HG02981 (cell line): Measurements from ENCODE around the gene KDM4C.

Source experiments
- ATAC-seq: cut with Tn5 transposase; IDR thresholded peaks from one replicate; pipeline ENCODE4 v1.9.1; 2021; ENCODE audit warnings: mild to moderate bottlenecking, moderate library complexity; ENCODE audit not compliant: unreplicated experiment

KDM4C gene

GRCh38 chr9:7086389-7086788 lies 328.6 kb downstream of the KDM4C start:
- no peak for ATAC-seq

DNA sequence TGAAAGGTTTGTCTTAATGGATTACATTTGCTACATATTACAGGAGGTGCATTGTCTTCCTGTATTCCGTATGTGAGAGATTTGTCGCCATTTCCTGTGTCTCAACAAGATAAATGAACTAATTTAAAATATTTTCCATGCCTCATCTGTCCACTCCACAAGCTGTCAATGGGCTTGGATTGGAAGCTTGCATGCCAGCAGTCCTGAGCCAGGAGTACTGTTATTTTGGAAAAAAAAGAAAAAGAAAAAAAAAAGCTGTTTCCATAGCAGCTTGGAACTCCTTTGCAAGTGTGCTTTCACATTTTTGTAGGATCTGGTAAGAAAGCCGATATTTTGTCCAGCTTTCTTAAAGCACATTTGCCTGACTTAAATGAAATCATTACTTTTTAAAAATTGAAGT lies 330.8 kb downstream of the KDM4C start:
- ATAC-seq: no peak

GRCh38 chr9:7089406-7090193 lies 331.8 kb downstream of the KDM4C start:
- no peak for ATAC-seq

- ATAC-seq: no peak
These were observed 335.3 kb downstream of the KDM4C start for GRCh38 chr9:7093040-7093439.

DNA sequence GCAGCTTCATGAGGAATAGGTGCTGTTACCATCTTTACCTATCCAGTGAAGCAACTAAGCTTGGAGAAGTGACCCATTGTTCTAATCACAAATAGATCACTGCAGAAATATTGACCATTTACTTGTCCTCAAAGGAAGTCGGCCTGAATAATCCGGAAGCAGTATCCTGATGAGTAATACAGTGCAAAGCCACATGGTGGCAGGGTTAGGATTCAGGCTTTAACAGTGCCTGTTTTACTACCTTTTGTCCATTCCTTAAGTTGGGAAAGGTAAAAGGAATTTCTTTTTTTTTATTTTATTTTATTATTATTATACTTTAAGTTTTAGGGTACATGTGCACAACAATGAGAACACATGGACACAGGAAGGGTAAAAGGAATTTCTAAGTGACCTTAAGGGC lies 336.3 kb downstream of the KDM4C start:
- no peak for ATAC-seq

GRCh38 chr9:7094576-7094975 lies 336.8 kb downstream of the KDM4C start:
- ATAC-seq: peak; percentile 2

DNA sequence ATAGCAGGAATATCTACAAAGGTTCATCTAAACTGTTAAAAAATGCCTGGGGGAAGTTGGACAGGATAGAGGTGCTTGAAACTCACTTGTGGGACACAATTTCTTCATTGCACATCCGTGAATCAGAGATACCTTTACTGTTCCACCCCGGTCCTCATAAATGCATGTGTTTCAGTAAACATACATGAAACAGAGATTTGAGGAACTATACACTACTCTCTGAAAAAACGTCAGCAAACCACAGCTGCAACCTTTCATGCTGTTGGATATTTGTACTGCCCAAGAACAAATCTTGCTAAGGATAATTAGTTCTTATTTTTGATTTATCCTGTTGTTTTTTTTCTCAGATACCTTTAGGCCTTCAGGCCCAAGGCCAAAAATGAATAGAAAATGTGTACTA lies 337.3 kb downstream of the KDM4C start:
- peak; percentile 68 for ATAC-seq

GRCh38 chr9:7097040-7097715 lies 339.4 kb downstream of the KDM4C start:
- no peak for ATAC-seq

GRCh38 chr9:7097785-7098752 lies 340.3 kb downstream of the KDM4C start:
- no peak for ATAC-seq

DNA sequence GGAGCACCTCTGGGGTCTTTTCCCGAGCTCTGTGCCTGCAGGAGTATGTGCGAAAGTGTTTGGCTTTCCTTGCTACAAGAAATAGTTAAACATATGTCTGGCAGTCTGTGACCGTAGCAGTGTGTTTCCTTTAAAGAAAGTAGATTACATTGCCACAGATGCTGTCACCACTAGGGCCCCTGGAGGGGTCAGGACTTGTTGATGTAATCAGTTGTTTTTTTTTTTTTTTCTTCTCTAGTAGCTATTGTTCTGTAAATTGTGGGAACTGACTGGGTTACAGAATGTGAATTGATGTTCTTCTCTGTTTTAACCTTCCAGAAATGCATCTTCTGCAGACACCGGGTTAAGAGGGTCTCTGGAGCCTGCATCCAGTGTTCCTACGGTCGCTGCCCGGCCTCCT lies 345.6 kb downstream of the KDM4C start:
- ATAC-seq: no peak

GRCh38 chr9:7103771-7104170 lies 346.0 kb downstream of the KDM4C start:
- no peak for ATAC-seq

DNA sequence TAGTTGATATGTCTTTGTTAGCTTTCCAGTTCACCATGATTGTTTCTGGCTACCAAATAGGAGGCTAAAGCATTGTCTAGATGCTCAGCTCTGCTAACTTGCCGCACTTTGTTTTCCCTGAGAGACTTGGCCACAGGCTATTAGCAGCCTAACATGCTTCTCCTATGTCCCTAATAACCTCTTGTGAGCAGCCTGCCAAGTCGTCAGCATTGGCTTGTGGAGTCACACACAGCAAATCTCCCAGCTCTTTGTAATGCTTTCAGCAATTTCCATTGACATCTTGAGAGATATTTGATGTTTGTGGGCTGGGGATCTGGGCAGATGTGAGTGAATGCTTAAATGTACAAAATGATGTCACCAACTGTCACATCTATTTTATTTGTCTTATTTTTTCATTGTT lies 346.9 kb downstream of the KDM4C start:
- no peak for ATAC-seq

DNA sequence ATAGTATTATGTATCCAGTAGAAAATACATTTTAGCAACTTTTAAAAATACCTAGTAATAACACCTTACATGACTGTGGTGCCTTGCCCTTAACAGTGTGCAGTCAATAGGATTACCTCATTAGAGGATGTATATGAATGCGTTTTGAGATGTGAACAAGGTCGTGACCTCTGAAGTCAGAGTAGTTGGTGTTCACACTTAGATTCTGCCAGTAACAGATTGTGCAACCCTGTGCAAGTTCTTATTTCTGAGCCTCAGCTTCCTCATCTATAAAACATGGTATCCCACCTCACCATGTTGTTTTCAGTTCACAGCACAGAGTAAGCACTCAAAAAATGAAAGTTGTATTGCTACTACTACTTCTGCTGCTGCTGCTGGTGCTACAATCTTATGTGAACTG lies 347.3 kb downstream of the KDM4C start:
- no peak for ATAC-seq

DNA sequence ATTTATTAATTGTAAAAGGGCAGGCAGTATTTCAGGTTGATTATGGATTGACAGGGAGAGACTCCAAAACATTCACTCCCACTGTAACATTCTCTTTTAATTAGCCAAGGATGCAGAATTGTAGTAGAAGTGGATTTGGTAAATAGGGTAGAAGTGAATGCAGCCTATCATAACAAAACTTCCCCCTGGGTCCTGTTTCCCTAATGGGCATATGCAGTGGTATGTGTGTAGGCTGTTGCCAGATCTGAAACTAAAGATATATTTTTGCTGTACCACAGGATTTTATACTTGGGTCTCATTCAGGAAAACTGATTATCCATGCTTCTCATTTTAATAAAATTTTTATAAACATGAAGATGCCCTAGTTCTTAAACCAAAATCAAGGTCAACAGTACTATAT lies 351.2 kb downstream of the KDM4C start:
- no peak for ATAC-seq

DNA sequence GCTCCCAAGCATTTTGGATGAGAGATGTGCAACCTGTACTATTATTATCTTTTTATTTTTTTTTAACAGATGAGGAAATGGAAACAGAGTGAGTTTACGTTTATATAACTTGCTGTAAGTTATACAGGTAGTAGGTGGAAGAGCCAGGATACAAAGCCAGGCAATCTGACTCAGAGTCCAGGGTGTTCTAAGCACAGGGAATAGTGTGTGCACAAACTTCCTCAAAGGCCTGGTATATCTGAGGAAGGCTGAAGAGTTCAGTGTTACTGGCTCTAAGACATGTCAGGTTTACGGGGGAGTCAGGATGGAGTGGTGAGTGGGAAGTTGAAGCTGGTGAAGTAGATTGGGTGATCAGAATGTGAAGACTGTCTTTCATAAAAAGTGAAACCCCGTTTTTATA lies 353.6 kb downstream of the KDM4C start:
- no peak for ATAC-seq

DNA sequence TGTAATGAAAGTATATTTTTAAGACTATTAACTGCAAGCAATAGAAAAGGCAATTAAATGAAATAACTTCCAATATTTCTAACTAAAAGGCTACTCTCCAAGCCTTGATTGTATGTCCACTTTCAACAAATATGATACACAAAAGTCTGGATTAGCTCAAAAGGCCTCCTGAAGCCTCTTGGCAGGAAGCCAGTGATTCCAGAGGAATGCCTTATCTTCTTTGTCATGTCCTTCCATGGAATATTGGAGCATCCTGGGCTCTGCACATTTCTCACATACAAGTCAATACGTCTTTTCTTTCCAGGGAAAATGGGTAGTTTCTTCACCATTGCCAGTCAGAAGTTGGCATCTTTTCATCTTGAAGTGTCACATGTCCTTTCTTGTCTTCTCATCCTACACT lies 357.8 kb downstream of the KDM4C start:
- no peak for ATAC-seq

DNA sequence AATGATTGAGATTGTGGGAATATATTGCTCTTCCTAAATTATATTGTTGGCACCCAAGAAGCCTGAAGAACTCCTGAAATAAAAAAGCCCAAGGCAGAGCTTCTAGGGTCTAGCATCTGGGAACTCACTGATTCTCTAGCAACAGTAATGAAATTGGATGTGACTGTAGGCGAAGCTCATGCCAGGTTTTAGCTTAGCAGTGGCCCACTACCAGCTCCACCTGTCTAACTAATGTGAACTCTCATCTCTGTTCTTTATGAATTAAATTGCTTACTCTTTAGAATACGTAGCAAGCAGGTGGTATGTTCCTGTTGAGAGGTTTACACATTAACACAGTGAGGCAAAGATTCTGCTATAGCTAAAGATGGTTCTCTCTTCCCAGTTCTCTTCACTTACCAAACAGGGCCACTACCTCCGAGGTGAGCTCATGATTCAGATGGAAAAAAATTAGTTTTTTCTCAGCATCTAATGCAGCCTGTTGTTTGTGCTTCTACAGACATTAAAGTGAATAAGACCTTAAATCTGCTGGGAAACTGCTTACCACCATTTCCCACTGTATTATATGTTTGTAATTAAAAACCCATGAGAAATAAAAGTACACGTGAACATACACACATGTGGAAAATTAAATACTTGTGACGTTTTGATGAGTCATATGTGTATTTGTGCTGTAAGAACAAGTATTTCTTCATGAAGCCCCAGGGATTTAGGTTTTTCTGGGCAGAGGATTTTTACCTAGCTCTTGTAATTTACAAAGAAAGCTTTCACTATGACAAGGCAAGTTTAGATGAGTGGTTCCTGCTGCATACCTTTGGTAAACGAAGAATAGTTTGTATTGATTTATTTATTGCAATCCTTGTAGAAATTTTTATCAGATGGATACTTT lies 360.1 kb downstream of the KDM4C start:
- peak; percentile 61 for ATAC-seq

GRCh38 chr9:7118633-7119032 lies 360.9 kb downstream of the KDM4C start:
- peak; percentile 34 for ATAC-seq

DNA sequence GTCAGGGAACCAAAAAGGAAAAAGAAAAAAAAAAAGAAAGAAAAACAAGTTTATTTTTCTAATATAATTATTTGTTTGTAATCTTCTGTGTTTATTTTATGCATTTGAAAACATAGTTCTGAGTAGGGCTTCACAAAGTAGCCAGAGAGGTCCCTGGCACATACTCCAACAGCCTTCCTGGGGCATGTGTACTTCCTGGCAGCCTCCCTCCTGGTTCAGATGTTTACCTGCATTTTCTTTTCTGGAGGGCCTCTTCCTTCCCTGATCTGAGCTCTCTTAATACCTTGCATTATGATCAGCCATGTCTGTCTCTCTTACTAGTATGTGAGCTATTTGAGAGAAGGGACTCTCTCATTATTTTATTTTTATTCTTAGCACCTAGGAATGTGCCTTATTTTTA lies 361.8 kb downstream of the KDM4C start:
- no peak for ATAC-seq

GRCh38 chr9:7121055-7121454 lies 363.3 kb downstream of the KDM4C start:
- peak; percentile 56 for ATAC-seq
